PC-9 (cell line): ENCODE measurements around the gene SPACA7. TPM values are rescaled to one million over a fixed set of nuclear protein-coding genes. Genes with fewer than 3 reads are reported as not detected.

Source experiments
- BruUV-seq: library from RNA; stranded (reverse); fragments of 400-500 nt; replicated peaks from 2 replicates; lab custom pipeline; 2021; lab: Mats Ljungman, UMichigan
- CTCF ChIA-PET: fragments of 300-600 bp; sonication (Branson Sonifier 250); formaldehyde crosslinking; loops from one replicate; lab custom pipeline; 2022; ENCODE audit warnings: antibody characterized with exemption; lab: Charles Lee
- POLR2A ChIA-PET: fragments of 300-600 bp; sonication (Branson Sonifier 250); formaldehyde crosslinking; loops from one replicate; lab custom pipeline; 2022; ENCODE audit warnings: antibody characterized with exemption; ENCODE audit not compliant: unreplicated experiment; lab: Charles Lee
- DNase-seq, 2 experiments: peaks; one replicate each; pipeline versions ENCODE4 v3.0.0 to v3.0.0-alpha.2; 2015 to 2022; ENCODE audit warnings: mixed read lengths in 1 of 2
- H2AFZ ChIP-seq: fragments of 200-600 bp; sonication (generic); 2 replicates; pipeline ENCODE4 v1.8.1; 2017; ENCODE audit warnings: antibody characterized with exemption
- H3F3A ChIP-seq: fragments of 200-600 bp; sonication (generic); 2 replicates; pipeline ENCODE4 v1.8.1; 2017; ENCODE audit warnings: antibody characterized with exemption, mild to moderate bottlenecking, low read depth; ENCODE audit not compliant: insufficient read depth
- H3K27ac ChIP-seq: fragments of 200-600 bp; sonication (generic); 2 replicates; pipeline ENCODE4 v1.6.1; 2016; ENCODE audit warnings: mixed run types
- H3K27me3 ChIP-seq: fragments of 200-600 bp; sonication (generic); 2 replicates; pipeline ENCODE4 v1.6.1; 2016; ENCODE audit warnings: low read depth, mixed run types; ENCODE audit not compliant: insufficient read depth
- H3K36me3 ChIP-seq: fragments of 200-600 bp; sonication (generic); 2 replicates; pipeline ENCODE4 v1.6.1; 2016; ENCODE audit warnings: low read depth, mixed run types
- H3K4me1 ChIP-seq: fragments of 200-600 bp; sonication (generic); replicated peaks from 2 replicates; pipeline ENCODE4 v1.6.1; 2016; ENCODE audit warnings: mixed run types; ENCODE audit not compliant: insufficient read depth
- H3K4me2 ChIP-seq: fragments of 200-600 bp; sonication (generic); 2 replicates; pipeline ENCODE4 v1.6.1; 2017; ENCODE audit warnings: mixed run types
- H3K4me3 ChIP-seq: fragments of 200-600 bp; sonication (generic); 2 replicates; pipeline ENCODE4 v1.6.1; 2016; ENCODE audit warnings: mixed run types
- H3K79me2 ChIP-seq: fragments of 200-600 bp; sonication (generic); 2 replicates; pipeline ENCODE4 v1.6.1; 2017; ENCODE audit warnings: low read depth, mixed run types
- H3K9me2 ChIP-seq: fragments of 200-600 bp; sonication (generic); 2 replicates; pipeline ENCODE4 v1.8.1; 2017; ENCODE audit warnings: mild to moderate bottlenecking; ENCODE audit not compliant: insufficient read depth
- H3K9me3 ChIP-seq: fragments of 200-600 bp; sonication (generic); 2 replicates; pipeline ENCODE4 v1.8.1; 2016; ENCODE audit warnings: low read depth; ENCODE audit not compliant: insufficient read depth
- H4K20me1 ChIP-seq: fragments of 200-600 bp; sonication (generic); 2 replicates; pipeline ENCODE4 v1.8.1; 2017; ENCODE audit not compliant: insufficient read depth
- EZH2 ChIP-seq: fragments of 200-600 bp; sonication (generic); IDR thresholded peaks from 2 replicates; pipeline ENCODE4 v1.8.0; 2017; ENCODE audit warnings: antibody characterized with exemption, low read depth
- intact Hi-C: fragments of 100-400 bp; cut with micrococcal nuclease; formaldehyde crosslinking; loops from one replicate; pipeline ENCODE4 v1.10.0; 2022; ENCODE audit not compliant: unreplicated experiment
- total RNA-seq: library from RNA; stranded (reverse); gene quantifications from 2 replicates; pipeline ENCODE4 v1.2.3, GENCODE V29; 2021
- TF ChIP-seq, protein P1 (sequence below): fragments of 200-600 bp; sonication (generic); conservative IDR thresholded peaks from 2 replicates; pipeline ENCODE4 v1.6.1; 2017; ENCODE audit warnings: mixed run types, antibody characterized with exemption, mild to moderate bottlenecking, moderate library complexity

Gene SPACA7
- total RNA-seq, 1 experiment from 2014 or later = not detected

DNA sequence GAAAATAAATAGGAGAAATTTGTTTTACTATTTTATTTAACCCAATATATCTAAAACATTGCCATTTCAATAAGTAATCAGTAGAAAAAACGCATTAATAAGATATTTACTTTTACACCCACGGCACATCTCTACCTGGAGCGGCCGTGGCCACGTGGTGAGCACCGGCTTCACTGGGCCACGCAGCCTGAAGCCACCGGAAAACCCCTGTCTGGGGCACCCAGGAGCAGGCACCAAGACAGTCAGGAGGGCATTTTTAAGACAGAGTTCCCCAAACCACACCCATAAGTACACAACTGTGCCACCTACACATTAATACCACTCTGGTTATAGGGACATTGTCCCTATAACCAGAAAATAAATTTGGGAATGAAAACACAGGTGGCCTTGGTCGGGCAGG lies 80.9 kb downstream of the SPACA7 start:
- POLR2A ChIA-PET = no interaction called here
- Histone ChIP-seq H2AFZ (no peak overlapping the region), H3K9me2 (no peaks in the 10 kb centered on the region), H3K27ac (no peak overlapping the region), H4K20me1 (0 out of 2 replicates have a peak, but pooled peaks cover 3% of the 10 kb centered on the region), H3K4me3 (no peak overlapping the region), H3K4me1 (no peaks in the 10 kb centered on the region), H3K27me3 (peaks cover 80% of the 10 kb centered on the region), H3K9me3 (no peaks in the 10 kb centered on the region), H3K36me3 (no peaks in the 10 kb centered on the region), H3K79me2 (no peaks in the 10 kb centered on the region), H3F3A (no peaks in the 10 kb centered on the region), H3K4me2 (no peak overlapping the region)
- TF ChIP-seq, protein P1, sequence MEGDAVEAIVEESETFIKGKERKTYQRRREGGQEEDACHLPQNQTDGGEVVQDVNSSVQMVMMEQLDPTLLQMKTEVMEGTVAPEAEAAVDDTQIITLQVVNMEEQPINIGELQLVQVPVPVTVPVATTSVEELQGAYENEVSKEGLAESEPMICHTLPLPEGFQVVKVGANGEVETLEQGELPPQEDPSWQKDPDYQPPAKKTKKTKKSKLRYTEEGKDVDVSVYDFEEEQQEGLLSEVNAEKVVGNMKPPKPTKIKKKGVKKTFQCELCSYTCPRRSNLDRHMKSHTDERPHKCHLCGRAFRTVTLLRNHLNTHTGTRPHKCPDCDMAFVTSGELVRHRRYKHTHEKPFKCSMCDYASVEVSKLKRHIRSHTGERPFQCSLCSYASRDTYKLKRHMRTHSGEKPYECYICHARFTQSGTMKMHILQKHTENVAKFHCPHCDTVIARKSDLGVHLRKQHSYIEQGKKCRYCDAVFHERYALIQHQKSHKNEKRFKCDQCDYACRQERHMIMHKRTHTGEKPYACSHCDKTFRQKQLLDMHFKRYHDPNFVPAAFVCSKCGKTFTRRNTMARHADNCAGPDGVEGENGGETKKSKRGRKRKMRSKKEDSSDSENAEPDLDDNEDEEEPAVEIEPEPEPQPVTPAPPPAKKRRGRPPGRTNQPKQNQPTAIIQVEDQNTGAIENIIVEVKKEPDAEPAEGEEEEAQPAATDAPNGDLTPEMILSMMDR = no peak
- no peak for TF ChIP-seq EZH2
- DNase-seq = no peak
- CTCF ChIA-PET = no interaction called here
- intact Hi-C loops = no loop called here
- BruUV-seq = no TSS peak

- H3F3A ChIP-seq = no peaks in the 10 kb centered on the region
- no peaks in the 10 kb centered on the region for H3K4me1 ChIP-seq
- ChIA-PET CTCF (no interaction called here), POLR2A (no interaction called here)
- intact Hi-C loops = no loop called here
- no peaks in the 10 kb centered on the region for H3K9me2 ChIP-seq
- no peak for TF ChIP-seq EZH2
- TF ChIP-seq, protein P1 = no peak
- no TSS peak for BruUV-seq
- no peak overlapping the region for H2AFZ ChIP-seq
- H3K4me2 ChIP-seq = no peak overlapping the region
- peaks cover 76% of the 10 kb centered on the region for H3K27me3 ChIP-seq
- H3K36me3 ChIP-seq = no peaks in the 10 kb centered on the region
- H4K20me1 ChIP-seq = 0 out of 2 replicates have a peak, but pooled peaks cover 3% of the 10 kb centered on the region
- no peak for DNase-seq
- no peak overlapping the region for H3K4me3 ChIP-seq
- H3K9me3 ChIP-seq = no peaks in the 10 kb centered on the region
- H3K27ac ChIP-seq = no peak overlapping the region
- H3K79me2 ChIP-seq = no peaks in the 10 kb centered on the region
Observed at GRCh38 chr13:112457485-112457884, 81.3 kb downstream of the SPACA7 start.

DNA sequence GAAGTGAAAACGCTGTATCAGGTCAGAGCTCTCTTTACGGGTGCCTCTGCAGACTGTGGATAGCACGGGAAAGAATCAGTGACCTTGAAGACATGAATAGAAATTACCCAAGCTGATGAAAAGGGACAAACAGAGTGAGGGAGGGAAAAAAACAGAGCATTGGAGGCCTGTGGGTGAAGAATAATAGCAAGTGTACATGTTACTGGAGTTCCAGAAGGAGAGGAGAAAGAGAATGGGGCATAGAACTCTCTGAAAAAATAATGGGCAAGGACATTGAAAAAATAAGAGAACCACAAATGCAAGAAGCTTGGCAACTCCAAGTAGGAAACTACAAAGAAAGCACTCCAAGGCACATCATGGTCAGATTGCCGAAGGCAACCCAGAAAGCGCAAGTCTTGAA lies 86.3 kb downstream of the SPACA7 start:
- H3K4me1 ChIP-seq = no peaks in the 10 kb centered on the region
- ChIA-PET POLR2A (no interaction called here), CTCF (no interaction called here)
- no peaks in the 10 kb centered on the region for H3K79me2 ChIP-seq
- no peaks in the 10 kb centered on the region for H3F3A ChIP-seq
- TF ChIP-seq EZH2 = no peak
- no peaks in the 10 kb centered on the region for H3K9me3 ChIP-seq
- H3K27ac ChIP-seq = no peak overlapping the region
- no peak overlapping the region for H2AFZ ChIP-seq
- H3K36me3 ChIP-seq = no peaks in the 10 kb centered on the region
- intact Hi-C loops = no loop called here
- BruUV-seq = no TSS peak
- H3K4me3 ChIP-seq = no peak overlapping the region
- H3K27me3 ChIP-seq = peaks cover 27% of the 10 kb centered on the region
- no peaks in the 10 kb centered on the region for H3K9me2 ChIP-seq
- no peak for DNase-seq
- no peak overlapping the region for H3K4me2 ChIP-seq
- no peaks in the 10 kb centered on the region for H4K20me1 ChIP-seq

GRCh38 chr13:112464720-112465119 lies 88.6 kb downstream of the SPACA7 start:
- POLR2A ChIA-PET = no interaction called here
- H3K79me2 ChIP-seq = no peaks in the 10 kb centered on the region

More at GRCh38 chr13:112464720-112465119, 88.6 kb downstream of the SPACA7 start:
- BruUV-seq = no TSS peak
- H3F3A ChIP-seq = no peaks in the 10 kb centered on the region
- H3K4me1 ChIP-seq = no peaks in the 10 kb centered on the region
- no peaks in the 10 kb centered on the region for H3K9me2 ChIP-seq
- CTCF ChIA-PET = no interaction called here
- H3K27me3 ChIP-seq = peaks cover 5% of the 10 kb centered on the region; the same call in 1 of the 2 replicates
- TF ChIP-seq, protein P1 = no peak
- no peak for TF ChIP-seq EZH2
- intact Hi-C loops = no loop called here
- H3K27ac ChIP-seq = no peak overlapping the region
- no peak overlapping the region for H3K4me2 ChIP-seq
- H4K20me1 ChIP-seq = no peaks in the 10 kb centered on the region
- no peak for DNase-seq
- no peaks in the 10 kb centered on the region for H3K9me3 ChIP-seq
- H3K36me3 ChIP-seq = no peaks in the 10 kb centered on the region
- no peak overlapping the region for H3K4me3 ChIP-seq
- no peak overlapping the region for H2AFZ ChIP-seq
